Measurements from ENCODE around the gene ATP5F1B. TPM values are rescaled to one million over a fixed set of nuclear protein-coding genes. Genes with fewer than 3 reads are reported as not detected.

Gene ATP5F1B
- total RNA-seq = 100 to 1,000 TPM; 152 to 237 (median 211) TPM
- polyA plus RNA-seq = 100 to 1,000 TPM; 126 to 299 TPM

GRCh38 chr12:56645717-56646446 lies at the start of gene ATP5F1B:
TSS of gene ATP5F1B (minus strand) at chr12:56645984. CDS start at chr12:56645963, 21 bp downstream.
- H3K27me3 ChIP-seq = no peaks in the 10 kb centered on the region
- H3K9me3 ChIP-seq = no peaks in the 10 kb centered on the region
- H3K4me1 ChIP-seq = peaks cover 0 to 21% (median 17%) of the 10 kb centered on the region in 3 donors
- DNase-seq (peak; percentile 92 to 99 (median 96)), FAIRE-seq (peak; percentile 98), ATAC-seq (peak; percentile 97 to 99 (median 97))
- WGBS, 2 donors = 0% methylated on average over 39 of the region's 39 CpGs
- TF ChIP-seq CTCF (IDR thresholded peaks at IDR 0.05) = no peak
- H3K4me3 ChIP-seq = peak within 1 kb of the TSS; percentile 74 to 98 (median 78)
- intact Hi-C loops (cut with DNase I) = loop anchor here in 2 of 3 donors (10.0 kb wide), 1 partner anchor 79 kb away; the partner anchor contains the start of gene NACA (in 2 of the 2)
- peaks cover 4 to 28% (median 25%) of the 10 kb centered on the region in 3 donors for H3K36me3 ChIP-seq
- H3K27ac ChIP-seq = peak within 1 kb of the TSS; percentile 70 to 94 (median 86)

GRCh38 chr12:56694161-56694560 lies 48.4 kb upstream of the ATP5F1B start:
- H3K4me1 ChIP-seq = no peaks in the 10 kb centered on the region
- ATAC-seq (no peak), DNase-seq (no peak), FAIRE-seq (no peak)
- H3K27ac ChIP-seq = no peak overlapping the region
- H3K9me3 ChIP-seq = no peaks in the 10 kb centered on the region
- H3K4me3 ChIP-seq = no peak overlapping the region
- WGBS, 2 donors = 82 to 87% methylated on average over 5 of the region's 5 CpGs
- TF ChIP-seq CTCF (IDR thresholded peaks at IDR 0.05) = no peak
- intact Hi-C loops (cut with DNase I) = no loop called here
- no peaks in the 10 kb centered on the region for H3K27me3 ChIP-seq
- H3K36me3 ChIP-seq = no peaks in the 10 kb centered on the region

GRCh38 chr12:56688846-56689109 lies 43.0 kb upstream of the ATP5F1B start:
- no peaks in the 10 kb centered on the region for H3K36me3 ChIP-seq
- H3K4me3 ChIP-seq = peak overlapping the region; percentile 11 to 94 (median 46)
- intact Hi-C loops (cut with DNase I) = no loop called here
- ATAC-seq (no peak), FAIRE-seq (no peak), DNase-seq (no peak)
- H3K27me3 ChIP-seq = no peaks in the 10 kb centered on the region
- WGBS, 2 donors = 1 to 3% methylated on average over 7 of the region's 7 CpGs
- no peak for TF ChIP-seq CTCF (IDR thresholded peaks at IDR 0.05)
- peaks cover 0 to 4% (median 0%) of the 10 kb centered on the region in 3 donors for H3K4me1 ChIP-seq
- peak overlapping the region; percentile 95 to 100 (median 100) for H3K27ac ChIP-seq
- no peaks in the 10 kb centered on the region for H3K9me3 ChIP-seq

- peak; percentile 81 to 90 (median 86) for ATAC-seq
- intact Hi-C loops (cut with DNase I) = no loop called here
- no peaks in the 10 kb centered on the region for H3K9me3 ChIP-seq
- peak within 1 kb of the TSS; percentile 59 to 94 (median 78) for H3K4me3 ChIP-seq
- no peak for FAIRE-seq
- peak; percentile 96 to 99 (median 98) for DNase-seq
- no peak for TF ChIP-seq CTCF (IDR thresholded peaks at IDR 0.05)
- WGBS, 2 donors = 0 to 1% methylated on average over 47 to 64 of the region's 64 CpGs
- no peaks in the 10 kb centered on the region for H3K36me3 ChIP-seq
- H3K27me3 ChIP-seq = no peaks in the 10 kb centered on the region
- peak within 1 kb of the TSS; percentile 95 to 100 (median 100) for H3K27ac ChIP-seq
- peaks cover 0 to 4% (median 0%) of the 10 kb centered on the region in 3 donors for H3K4me1 ChIP-seq
These were observed 42.5 kb upstream of the ATP5F1B start, which contains the start of gene PTGES3 for GRCh38 chr12:56688129-56688845. TSS of gene PTGES3 (minus strand) at chr12:56688284. CDS start at chr12:56687999, 285 bp downstream.

Data from pancreas (tissue), 10 donors.